Hepatocyte (in vitro differentiated cells): ENCODE data around the gene MCRIP2. TPM values are rescaled to one million over a fixed set of nuclear protein-coding genes. Genes with fewer than 3 reads are reported as not detected.

ENCODE experiments used
- DNase-seq: peaks from one replicate; pipeline ENCODE4 v3.0.0-alpha.2; 2016; ENCODE audit warnings: low spot score
- H2AFZ ChIP-seq: fragments of 200-600 bp; sonication (generic); 2 replicates; pipeline ENCODE4 v1.6.0; 2016; ENCODE audit warnings: antibody characterized with exemption, mild to moderate bottlenecking
- H3K27ac ChIP-seq: fragments of 200-600 bp; sonication (generic); 2 replicates; pipeline ENCODE4 v1.5.1; 2016; ENCODE audit warnings: mild to moderate bottlenecking
- H3K27me3 ChIP-seq: fragments of 200-600 bp; sonication (generic); 2 replicates; pipeline ENCODE4 v1.6.1; 2016
- H3K36me3 ChIP-seq: fragments of 200-600 bp; sonication (generic); replicated peaks from 2 replicates; pipeline ENCODE4 v1.5.1; 2016; ENCODE audit warnings: low read depth; ENCODE audit not compliant: insufficient read depth
- H3K4me1 ChIP-seq: fragments of 200-600 bp; sonication (generic); 2 replicates; pipeline ENCODE4 v1.5.1; 2016; ENCODE audit warnings: mild to moderate bottlenecking, moderate library complexity; ENCODE audit not compliant: insufficient read depth
- H3K4me2 ChIP-seq: fragments of 200-600 bp; sonication (generic); 2 replicates; pipeline ENCODE4 v1.6.0; 2016
- H3K4me3 ChIP-seq: fragments of 200-600 bp; sonication (generic); 2 replicates; pipeline ENCODE4 v1.5.1; 2016; ENCODE audit warnings: mild to moderate bottlenecking
- H3K79me2 ChIP-seq: fragments of 200-600 bp; sonication (generic); 2 replicates; pipeline ENCODE4 v1.6.0; 2017; ENCODE audit warnings: mild to moderate bottlenecking
- H3K9me2 ChIP-seq: fragments of 200-600 bp; sonication (generic); replicated peaks from 2 replicates; pipeline ENCODE4 v1.6.0; 2017; ENCODE audit warnings: mild to moderate bottlenecking; ENCODE audit not compliant: insufficient read depth
- H3K9me3 ChIP-seq: fragments of 200-600 bp; sonication (generic); 2 replicates; pipeline ENCODE4 v1.5.1; 2016; ENCODE audit warnings: low read depth, mild to moderate bottlenecking
- H4K20me1 ChIP-seq: fragments of 200-600 bp; sonication (generic); 2 replicates; pipeline ENCODE4 v1.6.0; 2016; ENCODE audit warnings: mild to moderate bottlenecking; ENCODE audit not compliant: insufficient read depth, poor library complexity, severe bottlenecking
- EZH2 ChIP-seq: fragments of 200-600 bp; sonication (generic); IDR thresholded peaks from 2 replicates; pipeline ENCODE4 v1.6.1; 2016; ENCODE audit warnings: antibody characterized with exemption, mild to moderate bottlenecking, borderline replicate concordance
- EZH2phosphoT487 ChIP-seq: fragments of 200-600 bp; sonication (generic); IDR thresholded peaks from one replicate; pipeline ENCODE4 v1.6.1; 2018; ENCODE audit warnings: antibody characterized with exemption, mild to moderate bottlenecking, low read depth, moderate library complexity; ENCODE audit not compliant: unreplicated experiment, severe bottlenecking
- WGBS: methylation state at CpG from one replicate; pipeline ENCODE4 v1.1.6; 2016; ENCODE audit warnings: low lambda C conversion rate; ENCODE audit errors: missing lambda C conversion rate; 5-methylcytosine and 5-hydroxymethylcytosine counted together
- polyA plus RNA-seq: library from polyadenylated mRNA; unstranded; fragments of >200 nt; fragmentation: Nextera tagmentation; extraction: Ambion mirVana; gene quantifications from 2 replicates; pipeline ENCODE4 v1.2.1, GENCODE V29; 2016
- total RNA-seq: library from RNA; depleted of rRNA; stranded (reverse); fragments of >200 nt; gene quantifications from 2 replicates; pipeline ENCODE4 v1.2.3, GENCODE V29; 2014
- TF ChIP-seq, protein P1 (sequence below): fragments of 200-600 bp; sonication (generic); IDR thresholded peaks from 2 replicates; pipeline ENCODE4 v1.5.1; 2016; ENCODE audit warnings: antibody characterized with exemption, mild to moderate bottlenecking; ENCODE audit not compliant: poor library complexity

Gene MCRIP2
- total and polyA plus RNA-seq, 2 experiments from 2014 or later = 43.0 to 100 TPM

DNA sequence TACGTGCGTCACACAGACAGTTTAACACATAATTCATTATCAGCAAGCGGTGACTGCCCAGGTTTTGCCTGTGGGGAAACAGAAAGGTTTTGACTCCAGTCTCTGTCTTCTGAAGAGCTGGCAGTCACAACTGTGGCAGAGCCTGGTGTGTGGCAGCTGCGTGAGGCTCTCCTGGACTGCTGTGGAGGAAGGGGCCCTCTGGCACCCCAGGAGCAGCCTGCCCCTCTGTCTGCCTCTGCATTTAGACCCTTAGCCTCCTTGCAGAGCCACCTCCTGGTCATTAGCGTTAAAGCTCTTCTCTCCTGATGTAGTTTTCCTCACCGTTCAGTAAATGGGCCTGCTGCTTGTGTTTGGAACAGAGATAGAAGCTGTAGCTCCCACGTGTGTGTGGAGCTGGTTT is 40.8 kb upstream of the MCRIP2 start:
- H3K27ac ChIP-seq = no peak overlapping the region
- no peaks in the 10 kb centered on the region for H3K9me2 ChIP-seq
- DNase-seq = peak; percentile 19
- no peak for TF ChIP-seq EZH2
- TF ChIP-seq, protein P1, sequence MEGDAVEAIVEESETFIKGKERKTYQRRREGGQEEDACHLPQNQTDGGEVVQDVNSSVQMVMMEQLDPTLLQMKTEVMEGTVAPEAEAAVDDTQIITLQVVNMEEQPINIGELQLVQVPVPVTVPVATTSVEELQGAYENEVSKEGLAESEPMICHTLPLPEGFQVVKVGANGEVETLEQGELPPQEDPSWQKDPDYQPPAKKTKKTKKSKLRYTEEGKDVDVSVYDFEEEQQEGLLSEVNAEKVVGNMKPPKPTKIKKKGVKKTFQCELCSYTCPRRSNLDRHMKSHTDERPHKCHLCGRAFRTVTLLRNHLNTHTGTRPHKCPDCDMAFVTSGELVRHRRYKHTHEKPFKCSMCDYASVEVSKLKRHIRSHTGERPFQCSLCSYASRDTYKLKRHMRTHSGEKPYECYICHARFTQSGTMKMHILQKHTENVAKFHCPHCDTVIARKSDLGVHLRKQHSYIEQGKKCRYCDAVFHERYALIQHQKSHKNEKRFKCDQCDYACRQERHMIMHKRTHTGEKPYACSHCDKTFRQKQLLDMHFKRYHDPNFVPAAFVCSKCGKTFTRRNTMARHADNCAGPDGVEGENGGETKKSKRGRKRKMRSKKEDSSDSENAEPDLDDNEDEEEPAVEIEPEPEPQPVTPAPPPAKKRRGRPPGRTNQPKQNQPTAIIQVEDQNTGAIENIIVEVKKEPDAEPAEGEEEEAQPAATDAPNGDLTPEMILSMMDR = peak; percentile 26
- H3K27me3 ChIP-seq = no peaks in the 10 kb centered on the region
- H2AFZ ChIP-seq = no peak overlapping the region
- no peaks in the 10 kb centered on the region for H3K9me3 ChIP-seq
- no peak overlapping the region for H3K4me2 ChIP-seq
- H3K36me3 ChIP-seq = no peaks in the 10 kb centered on the region
- no peaks in the 10 kb centered on the region for H3K4me1 ChIP-seq
- no peak overlapping the region for H3K4me3 ChIP-seq
- peaks cover 25% of the 10 kb centered on the region for H4K20me1 ChIP-seq
- 60% methylated on average over 7 of the region's 7 CpGs for WGBS
- peaks cover 93% of the 10 kb centered on the region for H3K79me2 ChIP-seq

DNA sequence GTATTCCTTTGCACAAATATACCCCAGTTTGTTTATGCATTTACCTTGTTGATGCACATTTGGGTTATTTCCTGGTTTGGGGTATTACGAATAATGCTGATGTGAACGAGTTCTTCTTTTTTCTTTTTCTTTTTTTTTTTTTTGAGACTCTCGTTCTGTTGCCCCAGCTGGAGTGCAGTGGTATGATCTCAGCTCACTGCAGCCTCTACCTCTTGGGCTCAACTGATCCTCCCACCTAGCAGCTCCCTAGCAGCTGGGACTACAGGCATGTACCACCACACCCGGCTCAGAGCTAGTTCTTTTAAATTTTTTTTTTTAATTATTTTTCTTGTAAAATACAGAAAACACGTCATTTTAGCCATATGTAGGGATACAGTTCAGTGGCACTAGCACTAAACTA is 37.7 kb upstream of the MCRIP2 start:
- WGBS = 93% methylated on average over 5 of the region's 5 CpGs
- H3K4me2 ChIP-seq = no peak overlapping the region
- no peaks in the 10 kb centered on the region for H3K27me3 ChIP-seq
- H3K4me1 ChIP-seq = no peaks in the 10 kb centered on the region
- TF ChIP-seq EZH2 (no peak), EZH2phosphoT487 (no peak)
- TF ChIP-seq, protein P1 = no peak
- H3K27ac ChIP-seq = no peak overlapping the region
- no peak overlapping the region for H3K4me3 ChIP-seq
- no peaks in the 10 kb centered on the region for H3K9me2 ChIP-seq
- no peak overlapping the region for H2AFZ ChIP-seq
- H3K9me3 ChIP-seq = no peaks in the 10 kb centered on the region
- no peak for DNase-seq
- peaks cover 84% of the 10 kb centered on the region for H3K79me2 ChIP-seq
- no peaks in the 10 kb centered on the region for H3K36me3 ChIP-seq
- peaks cover 20% of the 10 kb centered on the region for H4K20me1 ChIP-seq

DNA sequence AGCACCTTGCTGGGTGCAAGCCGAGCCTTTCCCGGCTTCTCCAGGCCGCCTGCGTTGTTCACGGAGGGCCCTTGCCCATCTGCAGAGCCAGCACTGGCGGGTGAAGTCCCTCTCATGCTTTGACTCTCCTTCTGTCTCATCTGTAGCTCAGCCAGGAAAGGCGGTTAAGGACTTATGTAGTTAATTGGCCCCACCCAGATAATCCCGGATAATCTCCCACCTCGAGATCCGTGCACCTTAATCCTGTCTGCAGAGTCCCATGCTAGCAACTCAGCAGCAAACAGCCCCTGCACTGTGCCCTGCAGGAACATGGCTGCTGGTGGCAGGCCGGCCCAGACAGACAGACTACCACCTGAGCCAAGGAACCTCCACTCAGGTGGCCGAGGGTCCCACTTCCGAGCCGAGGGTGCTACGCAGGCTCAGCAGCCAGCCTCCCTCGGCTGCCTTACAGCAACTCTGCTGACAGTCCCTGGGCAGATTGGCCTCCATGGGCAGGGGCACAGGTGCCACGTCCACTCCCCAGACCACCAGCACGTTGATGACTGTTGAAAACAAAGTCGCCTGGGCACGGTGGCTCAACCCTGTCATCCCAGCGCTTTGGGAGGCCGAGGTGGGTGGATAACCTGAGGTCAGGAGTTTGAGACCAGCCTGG is 34.8 kb upstream of the MCRIP2 start:
- Histone ChIP-seq H3K4me2 (no peak overlapping the region), H2AFZ (no peak overlapping the region), H3K9me2 (no peaks in the 10 kb centered on the region), H3K27ac (no peak overlapping the region), H3K4me1 (no peaks in the 10 kb centered on the region), H3K36me3 (no peaks in the 10 kb centered on the region), H3K27me3 (no peaks in the 10 kb centered on the region), H3K4me3 (no peak overlapping the region), H4K20me1 (peaks cover 16% of the 10 kb centered on the region), H3K79me2 (peaks cover 83% of the 10 kb centered on the region), H3K9me3 (no peaks in the 10 kb centered on the region)
- 96% methylated on average over 22 of the region's 22 CpGs for WGBS
- no peak for DNase-seq
- TF ChIP-seq, protein P1 = no peak
- TF ChIP-seq EZH2phosphoT487 = no peak
- no peak for TF ChIP-seq EZH2

DNA sequence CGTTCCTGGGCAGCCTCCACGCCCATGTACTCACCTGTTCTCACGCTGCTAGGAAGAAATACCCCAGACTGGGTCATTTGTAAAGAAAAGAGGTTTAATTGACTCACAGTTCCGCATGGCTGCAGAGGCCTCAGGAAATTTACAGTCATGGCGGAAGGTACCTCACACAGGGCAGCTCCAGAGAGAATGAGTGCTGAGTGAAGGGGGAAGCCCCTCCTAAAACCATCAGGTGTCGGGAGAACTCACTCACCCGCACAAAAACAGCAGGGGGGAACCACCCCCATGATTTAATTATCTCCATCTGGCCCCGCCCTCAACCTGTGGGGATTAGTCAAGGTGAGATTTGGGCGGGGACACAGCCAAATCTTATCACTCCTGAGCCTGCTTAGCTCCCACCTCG is 33.6 kb upstream of the MCRIP2 start:
- H3K4me2 ChIP-seq = no peak overlapping the region
- H3K27me3 ChIP-seq = no peaks in the 10 kb centered on the region
- no peaks in the 10 kb centered on the region for H3K36me3 ChIP-seq
- no peak overlapping the region for H2AFZ ChIP-seq
- H4K20me1 ChIP-seq = peaks cover 16% of the 10 kb centered on the region
- no peak overlapping the region for H3K27ac ChIP-seq
- no peaks in the 10 kb centered on the region for H3K9me2 ChIP-seq
- DNase-seq = no peak
- H3K9me3 ChIP-seq = no peaks in the 10 kb centered on the region
- WGBS = 82% methylated on average over 10 of the region's 10 CpGs
- no peak for TF ChIP-seq EZH2phosphoT487
- H3K4me1 ChIP-seq = no peaks in the 10 kb centered on the region
- no peak overlapping the region for H3K4me3 ChIP-seq
- peaks cover 71% of the 10 kb centered on the region for H3K79me2 ChIP-seq
